ENCODE measurements around the gene CHIC2.

DNA sequence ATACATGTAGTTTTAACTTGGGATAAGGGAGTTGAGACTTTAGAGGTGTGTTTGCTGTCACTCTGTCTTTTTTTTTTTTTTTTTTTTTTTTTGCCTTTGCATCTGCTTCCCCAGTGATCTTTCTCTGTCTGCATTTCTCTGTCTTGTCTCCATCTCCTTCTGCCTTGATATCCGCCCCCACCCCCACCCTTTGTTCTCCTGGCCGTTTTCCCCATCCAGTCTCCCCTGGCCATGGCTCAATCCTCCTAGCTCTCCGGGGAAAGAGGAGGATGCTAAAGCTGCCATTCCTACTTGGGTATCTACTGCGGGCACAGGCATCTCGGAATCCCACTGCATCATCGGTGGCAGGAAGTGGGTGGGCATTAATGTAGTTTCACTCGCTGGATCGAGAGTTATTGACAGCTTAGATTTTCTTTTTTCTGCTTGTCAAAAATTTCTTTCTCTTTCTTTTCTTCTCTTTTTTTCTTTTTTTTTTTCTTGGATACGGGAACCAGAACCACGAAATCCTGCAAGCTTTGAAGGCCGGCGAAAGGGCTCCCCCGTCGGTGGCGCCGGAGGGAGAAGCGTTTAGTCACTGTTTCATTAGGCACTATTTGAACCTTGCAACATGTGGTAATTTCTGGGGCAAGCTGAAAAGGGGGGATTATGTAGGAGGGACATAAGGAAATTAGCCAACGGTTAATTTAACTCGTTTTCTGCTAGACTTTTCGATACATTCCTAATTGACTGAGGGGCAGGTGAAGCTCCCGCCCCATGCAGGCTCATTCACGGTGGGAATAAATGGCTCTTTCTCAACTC is 43.7 kb upstream of the CHIC2 start:
- no peak for TF ChIP-seq CTCF (IDR thresholded peaks at IDR 0.05; ENCODE audit: low read length)
- TF ChIP-seq EZH2 (optimal IDR thresholded peaks at IDR 0.05; ENCODE audit: low read depth, low read length) = no peak
- TF ChIP-seq EZH2phosphoT487 (IDR thresholded peaks at IDR 0.05; ENCODE audit: low read length) = no peak

Measured in MM.1S (cell line).